Spleen (tissue), 7 donors: ENCODE data around the gene ARL8B.

Experiments
- POLR2A ChIP-seq, 3 donors: fragments of 450-650 bp; IDR thresholded peaks; one replicate each; pipeline ENCODE4 v1.5.1; 2017; ENCODE audit warnings: antibody characterized with exemption in 3 of 3, mild to moderate bottlenecking in 1 of 3
- POLR2AphosphoS5 ChIP-seq, 3 donors: sonication (generic); formaldehyde crosslinking; IDR thresholded peaks; one replicate each; pipeline ENCODE4 v1.5.1; 2017; ENCODE audit warnings: antibody characterized with exemption in 3 of 3
- TF ChIP-seq, protein P1 (sequence below), 11 experiments: fragments of 200-600 bp in 7 of 11; fragments of 450-650 bp in 4 of 11; sonication (generic) in 4 of 11; IDR thresholded peaks in 8 of 11; conservative IDR thresholded peaks in 3 of 11; 1 replicate in 7 of 11; 2 replicates in 4 of 11; pipeline versions ENCODE4 v1.4.0 to v1.8.0; 2016 to 2021; ENCODE audit warnings: antibody characterized with exemption in 11 of 11, inconsistent platforms in 4 of 11, mild to moderate bottlenecking in 1 of 11
- donor health status: DM: no; HTN: no; CAD: no; lungs with moderate emphysema.
- donor health status: DM: no; HTN: no; CAD: no.
- donor health status: DM: no; HTN: no; CAD: no.

DNA sequence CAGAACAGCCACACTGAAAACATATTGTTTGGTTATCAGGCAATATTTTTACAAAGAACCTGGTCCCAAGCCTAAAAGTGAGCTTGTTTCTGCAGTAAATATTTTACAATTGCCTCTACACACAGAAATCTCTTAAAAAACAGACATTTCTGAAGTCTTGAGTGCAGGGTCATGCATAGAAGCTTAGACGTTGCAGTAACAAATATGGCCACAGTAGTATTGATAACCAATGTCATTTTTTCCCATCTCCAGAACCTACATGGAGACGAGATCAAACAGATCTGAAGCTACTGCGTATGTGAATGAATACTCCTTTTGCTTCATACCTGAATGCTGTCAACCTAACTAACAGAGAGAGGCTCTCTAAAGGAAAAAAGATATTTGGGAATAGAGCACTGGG is 19.6 kb upstream of the ARL8B start:
- TF ChIP-seq, protein P1, sequence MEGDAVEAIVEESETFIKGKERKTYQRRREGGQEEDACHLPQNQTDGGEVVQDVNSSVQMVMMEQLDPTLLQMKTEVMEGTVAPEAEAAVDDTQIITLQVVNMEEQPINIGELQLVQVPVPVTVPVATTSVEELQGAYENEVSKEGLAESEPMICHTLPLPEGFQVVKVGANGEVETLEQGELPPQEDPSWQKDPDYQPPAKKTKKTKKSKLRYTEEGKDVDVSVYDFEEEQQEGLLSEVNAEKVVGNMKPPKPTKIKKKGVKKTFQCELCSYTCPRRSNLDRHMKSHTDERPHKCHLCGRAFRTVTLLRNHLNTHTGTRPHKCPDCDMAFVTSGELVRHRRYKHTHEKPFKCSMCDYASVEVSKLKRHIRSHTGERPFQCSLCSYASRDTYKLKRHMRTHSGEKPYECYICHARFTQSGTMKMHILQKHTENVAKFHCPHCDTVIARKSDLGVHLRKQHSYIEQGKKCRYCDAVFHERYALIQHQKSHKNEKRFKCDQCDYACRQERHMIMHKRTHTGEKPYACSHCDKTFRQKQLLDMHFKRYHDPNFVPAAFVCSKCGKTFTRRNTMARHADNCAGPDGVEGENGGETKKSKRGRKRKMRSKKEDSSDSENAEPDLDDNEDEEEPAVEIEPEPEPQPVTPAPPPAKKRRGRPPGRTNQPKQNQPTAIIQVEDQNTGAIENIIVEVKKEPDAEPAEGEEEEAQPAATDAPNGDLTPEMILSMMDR (IDR thresholded peaks at IDR 0.05 in 8 of 11, conservative IDR thresholded peaks at IDR 0.05 in 3 of 11): no peak
- TF ChIP-seq POLR2A (IDR thresholded peaks at IDR 0.05) (no peak), POLR2AphosphoS5 (IDR thresholded peaks at IDR 0.05) (no peak)
